AG10803 (cell line): ENCODE measurements around the gene XNDC1N.

Experiments
- DNase-seq: peaks from one replicate; pipeline ENCODE4 v3.0.0; 2010; ENCODE audit warnings: low read depth
- H3K4me3 ChIP-seq: 2 replicates; pipeline ENCODE4 v1.5.1; 2011; ENCODE audit warnings: mild to moderate bottlenecking, low read length, control low read depth
- TF ChIP-seq, protein P1 (sequence below): conservative IDR thresholded peaks from 2 replicates; pipeline ENCODE4 v1.5.1; 2011; ENCODE audit warnings: mild to moderate bottlenecking, low read length, control low read depth, inconsistent platforms

XNDC1N gene, protein sequence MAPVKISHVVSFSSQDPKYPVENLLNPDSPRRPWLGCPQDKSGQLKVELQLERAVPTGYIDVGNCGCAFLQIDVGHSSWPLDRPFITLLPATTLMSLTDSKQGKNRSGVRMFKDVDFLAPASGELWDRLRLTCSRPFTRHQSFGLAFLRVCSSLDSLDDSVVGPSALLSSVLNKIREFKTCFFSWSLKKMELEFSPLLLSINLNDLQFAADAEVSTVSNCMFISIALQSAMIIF

GRCh38 chr11:71927820-71928736 is at the start of gene XNDC1N:
TSS of gene XNDC1N (minus strand) at chr11:71928594. CDS start at chr11:71923353, 5,241 bp downstream.
- TF ChIP-seq, protein P1, sequence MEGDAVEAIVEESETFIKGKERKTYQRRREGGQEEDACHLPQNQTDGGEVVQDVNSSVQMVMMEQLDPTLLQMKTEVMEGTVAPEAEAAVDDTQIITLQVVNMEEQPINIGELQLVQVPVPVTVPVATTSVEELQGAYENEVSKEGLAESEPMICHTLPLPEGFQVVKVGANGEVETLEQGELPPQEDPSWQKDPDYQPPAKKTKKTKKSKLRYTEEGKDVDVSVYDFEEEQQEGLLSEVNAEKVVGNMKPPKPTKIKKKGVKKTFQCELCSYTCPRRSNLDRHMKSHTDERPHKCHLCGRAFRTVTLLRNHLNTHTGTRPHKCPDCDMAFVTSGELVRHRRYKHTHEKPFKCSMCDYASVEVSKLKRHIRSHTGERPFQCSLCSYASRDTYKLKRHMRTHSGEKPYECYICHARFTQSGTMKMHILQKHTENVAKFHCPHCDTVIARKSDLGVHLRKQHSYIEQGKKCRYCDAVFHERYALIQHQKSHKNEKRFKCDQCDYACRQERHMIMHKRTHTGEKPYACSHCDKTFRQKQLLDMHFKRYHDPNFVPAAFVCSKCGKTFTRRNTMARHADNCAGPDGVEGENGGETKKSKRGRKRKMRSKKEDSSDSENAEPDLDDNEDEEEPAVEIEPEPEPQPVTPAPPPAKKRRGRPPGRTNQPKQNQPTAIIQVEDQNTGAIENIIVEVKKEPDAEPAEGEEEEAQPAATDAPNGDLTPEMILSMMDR: no peak
- DNase-seq: no peak
- peak within 1 kb of the TSS; percentile 100 for H3K4me3 ChIP-seq

GRCh38 chr11:71977743-71978418 is 49.5 kb upstream of the XNDC1N start:
- DNase-seq: peak; percentile 58
- no peak overlapping the region for H3K4me3 ChIP-seq
- TF ChIP-seq, protein P1: peak; percentile 80

DNA sequence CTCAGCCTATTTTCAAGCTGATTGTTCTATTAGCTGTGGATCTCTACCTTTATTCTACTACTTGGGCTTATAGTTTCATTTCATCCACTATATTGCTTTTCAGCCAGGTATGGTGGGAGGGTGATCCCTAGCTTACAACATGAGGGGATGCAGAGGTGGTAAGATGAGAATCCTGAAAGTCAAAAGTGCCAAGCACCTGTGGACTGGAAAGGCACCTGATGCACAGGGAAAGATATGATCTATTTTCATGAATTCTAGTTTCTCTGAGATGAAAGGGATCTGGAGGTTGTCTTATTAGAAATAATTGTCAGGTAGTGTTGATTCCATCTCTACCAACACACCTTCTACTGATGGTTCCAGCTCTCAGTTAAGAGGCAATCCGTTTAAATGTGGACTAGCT is 48.7 kb upstream of the XNDC1N start:
- TF ChIP-seq, protein P1: no peak
- H3K4me3 ChIP-seq: no peak overlapping the region
- no peak for DNase-seq

- no peak for DNase-seq
- TF ChIP-seq, protein P1: no peak
- H3K4me3 ChIP-seq: no peak overlapping the region
Measured at GRCh38 chr11:71976551-71976950, 48.2 kb upstream of the XNDC1N start.

DNA sequence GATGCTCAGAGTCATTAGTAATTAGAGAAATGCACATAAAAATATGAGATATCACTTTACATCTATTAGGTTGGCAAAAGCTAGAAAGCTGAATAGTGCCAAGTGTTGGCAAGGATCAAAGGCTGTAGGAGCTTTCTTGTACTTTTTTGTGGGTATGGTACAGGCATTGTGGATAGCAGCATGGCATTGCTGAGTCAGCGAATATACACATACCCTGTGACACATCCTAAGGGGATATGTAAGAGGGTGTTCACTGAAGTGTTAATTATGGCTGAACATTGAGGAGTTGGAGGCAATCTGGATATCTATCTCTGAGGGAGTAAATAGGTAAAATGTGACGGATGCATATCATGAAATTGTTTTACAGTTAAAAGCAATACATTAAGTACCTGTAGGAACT is 43.3 kb upstream of the XNDC1N start:
- no peak overlapping the region for H3K4me3 ChIP-seq
- no peak for DNase-seq
- TF ChIP-seq, protein P1: no peak

GRCh38 chr11:71964641-71965040 is 36.2 kb upstream of the XNDC1N start:
- DNase-seq: no peak
- TF ChIP-seq, protein P1: no peak
- no peak overlapping the region for H3K4me3 ChIP-seq
